GM12801 (cell line): ENCODE results near the gene GSTO1.

Experiments
- CTCF ChIP-seq: IDR thresholded peaks from one replicate; pipeline ENCODE4 v1.5.1; 2011; ENCODE audit warnings: control low read depth; ENCODE audit not compliant: insufficient read length; ENCODE audit errors: extremely low read depth

Gene GSTO1

GRCh38 chr10:104259456-104259855 lies 4.8 kb downstream of the GSTO1 start:
- TF ChIP-seq CTCF: no peak

GRCh38 chr10:104259999-104260774 lies 5.5 kb downstream of the GSTO1 start:
- TF ChIP-seq CTCF: no peak

GRCh38 chr10:104260775-104261115 lies 6.1 kb downstream of the GSTO1 start:
- no peak for TF ChIP-seq CTCF

- no peak for TF ChIP-seq CTCF
Measured at GRCh38 chr10:104262055-104262454, 7.4 kb downstream of the GSTO1 start.

GRCh38 chr10:104264783-104265182 lies 10.1 kb downstream of the GSTO1 start:
- no peak for TF ChIP-seq CTCF

- TF ChIP-seq CTCF: no peak
Measured at GRCh38 chr10:104267721-104268404, 13.2 kb downstream of the GSTO1 start.

- TF ChIP-seq CTCF: no peak
Measured at GRCh38 chr10:104268405-104268712, 13.7 kb downstream of the GSTO1 start.
